ENCODE measurements around the gene FXYD3.
A peak's percentile ranks its signal among the peaks of the same experiment; 100 is the strongest.

FXYD3 gene

GRCh38 chr19:35156673-35157014 lies 41.0 kb downstream of the FXYD3 start:
- no peak for TF ChIP-seq CTCF (conservative IDR thresholded peaks at IDR 0.05; ENCODE audit: low read length)
- no peak overlapping the region for H3K4me3 ChIP-seq (ENCODE audit: low read length)
- DNase-seq (ENCODE audit: low read depth) = no peak

- H3K4me3 ChIP-seq (ENCODE audit: low read length) = no peak overlapping the region
- TF ChIP-seq CTCF (conservative IDR thresholded peaks at IDR 0.05; ENCODE audit: low read length) = no peak
- no peak for DNase-seq (ENCODE audit: low read depth)
Measured at GRCh38 chr19:35157431-35157830, 41.8 kb downstream of the FXYD3 start.

- no peak for DNase-seq (ENCODE audit: low read depth)
- no peak overlapping the region for H3K4me3 ChIP-seq (ENCODE audit: low read length)
- TF ChIP-seq CTCF (conservative IDR thresholded peaks at IDR 0.05; ENCODE audit: low read length) = no peak
Measured at GRCh38 chr19:35159606-35160005, 44.0 kb downstream of the FXYD3 start.

GRCh38 chr19:35160629-35161433 lies 45.2 kb downstream of the FXYD3 start:
- TF ChIP-seq CTCF (conservative IDR thresholded peaks at IDR 0.05; ENCODE audit: low read length) = no peak
- no peak overlapping the region for H3K4me3 ChIP-seq (ENCODE audit: low read length)
- no peak for DNase-seq (ENCODE audit: low read depth)

- H3K4me3 ChIP-seq (ENCODE audit: low read length) = no peak overlapping the region
- DNase-seq (ENCODE audit: low read depth) = no peak
- TF ChIP-seq CTCF (conservative IDR thresholded peaks at IDR 0.05; ENCODE audit: low read length) = no peak
Measured at GRCh38 chr19:35161434-35161743, 45.8 kb downstream of the FXYD3 start.

GRCh38 chr19:35162471-35163326 lies 47.1 kb downstream of the FXYD3 start:
- no peak overlapping the region for H3K4me3 ChIP-seq (ENCODE audit: low read length)
- peak; percentile 54 for DNase-seq (ENCODE audit: low read depth)
- TF ChIP-seq CTCF (conservative IDR thresholded peaks at IDR 0.05; ENCODE audit: low read length) = no peak

GRCh38 chr19:35164418-35164817 lies 48.8 kb downstream of the FXYD3 start:
- DNase-seq (ENCODE audit: low read depth) = no peak

More at GRCh38 chr19:35164418-35164817, 48.8 kb downstream of the FXYD3 start:
- TF ChIP-seq CTCF (conservative IDR thresholded peaks at IDR 0.05; ENCODE audit: low read length) = no peak
- H3K4me3 ChIP-seq (ENCODE audit: low read length) = no peak overlapping the region
